Activated T-cell treated with anti-CD3 and anti-CD28 coated beads, Interleukin-2, amount 50 U/mL, for 72 hours (primary cell): ENCODE data around the gene DNASE1L1. TPM values are rescaled to one million over a fixed set of nuclear protein-coding genes. Genes with fewer than 3 reads are reported as not detected.
"Not testable (repeated sequence)": the region's sequence is repeated elsewhere in the genome, so short reads cannot be mapped to it uniquely, and the experiment has no call there.

Source experiments
- ATAC-seq, 2 donors: fragments of 150-1000 bp; cut with Tn5 transposase; replicated peaks in 1 of 2; 2 replicates each; pipeline ENCODE4 v1.10.0; 2021; ENCODE audit warnings: moderate library complexity in 2 of 2, mild to moderate bottlenecking in 1 of 2
- DNase-seq, 2 donors: peaks; one replicate each; pipeline ENCODE4 v3.0.0; 2021 to 2022; ENCODE audit warnings: mixed read lengths in 1 of 2
- H3K27ac Mint-ChIP-seq: one replicate; pipeline ENCODE4 v1.8.0; 2022; ENCODE audit warnings: mild to moderate bottlenecking, moderate library complexity, mixed read lengths
- H3K27me3 Mint-ChIP-seq: one replicate; pipeline ENCODE4 v1.8.0; 2022; ENCODE audit warnings: low read depth, mixed read lengths
- H3K36me3 Mint-ChIP-seq, 2 donors: one replicate each; pipeline ENCODE4 v1.8.0; 2022; ENCODE audit warnings: mixed read lengths in 2 of 2, mild to moderate bottlenecking in 1 of 2; ENCODE audit not compliant: insufficient read depth in 2 of 2
- H3K4me1 Mint-ChIP-seq: one replicate; pipeline ENCODE4 v1.8.0; 2022; ENCODE audit warnings: low read depth, mixed read lengths
- H3K4me3 Mint-ChIP-seq, 2 donors: one replicate each; pipeline ENCODE4 v1.8.0; 2022; ENCODE audit warnings: mild to moderate bottlenecking in 2 of 2, mixed read lengths in 2 of 2, moderate library complexity in 2 of 2
- H3K9me3 Mint-ChIP-seq, 2 donors: one replicate each; pipeline ENCODE4 v1.8.0; 2022; ENCODE audit warnings: mixed read lengths in 2 of 2
- total RNA-seq, 2 donors: library from RNA; stranded (reverse); gene quantifications; one replicate each; pipeline ENCODE4 v1.2.3, GENCODE V29; 2022

The DNASE1L1 gene
- total RNA-seq, 2 donors from 2014 or later: 9.3 to 11.4 TPM

DNA sequence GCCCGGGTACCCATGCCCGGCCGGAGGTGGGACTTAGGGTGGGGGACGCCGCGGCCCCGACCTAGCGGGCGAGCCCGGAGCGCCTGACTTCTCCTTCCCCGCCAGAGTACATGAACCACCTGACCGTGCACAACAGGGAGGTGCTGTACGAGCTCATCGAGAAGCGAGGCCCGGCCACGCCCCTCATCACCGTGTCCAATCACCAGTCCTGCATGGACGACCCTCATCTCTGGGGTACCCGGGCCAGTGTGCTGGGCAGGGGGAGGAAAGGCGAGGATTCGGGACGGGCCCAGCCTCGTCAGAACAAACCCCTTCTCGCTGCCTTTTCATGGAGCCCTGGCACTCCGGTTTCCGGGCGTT, 2.9 kb upstream of the DNASE1L1 start:
- Mint-ChIP-seq H3K27ac (peak overlapping the region; percentile 19), H3K9me3 (no peaks in the 10 kb centered on the region), H3K4me3 (peak overlapping the region; percentile 86 to 87), H3K27me3 (peaks cover 6% of the 10 kb centered on the region), H3K36me3 (peaks cover 6 to 8% of the 10 kb centered on the region in 2 donors), H3K4me1 (peaks cover 6% of the 10 kb centered on the region)
- peak; percentile 67 to 70 for DNase-seq
- ATAC-seq: peak; percentile 83 to 85

DNA sequence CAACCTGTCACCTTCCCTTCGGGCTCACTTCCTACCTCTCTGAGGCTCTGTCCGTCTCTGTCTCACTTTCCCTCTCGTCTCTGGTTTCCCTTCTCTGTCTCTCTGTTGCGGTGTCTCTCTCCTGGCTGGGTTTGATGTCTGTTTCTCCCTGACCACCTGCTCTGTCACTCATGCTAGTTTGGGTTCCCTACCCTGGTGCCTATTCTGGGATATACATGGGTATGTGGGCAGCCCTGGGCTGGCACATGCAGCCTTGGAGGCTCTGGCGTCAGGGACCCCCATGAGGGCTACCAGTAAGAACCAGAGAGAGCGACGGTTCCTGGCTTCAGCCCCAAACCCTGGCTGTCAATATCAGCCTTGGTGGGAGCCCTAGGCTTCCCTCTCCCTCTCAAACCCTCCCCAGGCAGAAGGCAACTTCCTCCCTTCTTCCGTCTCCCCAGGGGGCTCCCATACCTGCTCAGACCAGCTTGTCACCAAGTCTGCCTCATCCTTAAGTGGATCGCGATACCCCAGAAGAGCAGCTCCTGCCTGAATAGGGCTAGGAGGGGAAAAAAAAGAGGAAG, 314 bp downstream of the DNASE1L1 start:
- no peak for DNase-seq
- peaks cover 6% of the 10 kb centered on the region for H3K4me1 Mint-ChIP-seq
- no peaks in the 10 kb centered on the region for H3K27me3 Mint-ChIP-seq
- peak overlapping the region in 1 of 2 donors; percentile 54 for H3K4me3 Mint-ChIP-seq
- ATAC-seq: no peak
- H3K27ac Mint-ChIP-seq: peak overlapping the region; percentile 24
- H3K9me3 Mint-ChIP-seq: no peaks in the 10 kb centered on the region
- peaks cover 2 to 6% of the 10 kb centered on the region in 2 donors for H3K36me3 Mint-ChIP-seq

DNA sequence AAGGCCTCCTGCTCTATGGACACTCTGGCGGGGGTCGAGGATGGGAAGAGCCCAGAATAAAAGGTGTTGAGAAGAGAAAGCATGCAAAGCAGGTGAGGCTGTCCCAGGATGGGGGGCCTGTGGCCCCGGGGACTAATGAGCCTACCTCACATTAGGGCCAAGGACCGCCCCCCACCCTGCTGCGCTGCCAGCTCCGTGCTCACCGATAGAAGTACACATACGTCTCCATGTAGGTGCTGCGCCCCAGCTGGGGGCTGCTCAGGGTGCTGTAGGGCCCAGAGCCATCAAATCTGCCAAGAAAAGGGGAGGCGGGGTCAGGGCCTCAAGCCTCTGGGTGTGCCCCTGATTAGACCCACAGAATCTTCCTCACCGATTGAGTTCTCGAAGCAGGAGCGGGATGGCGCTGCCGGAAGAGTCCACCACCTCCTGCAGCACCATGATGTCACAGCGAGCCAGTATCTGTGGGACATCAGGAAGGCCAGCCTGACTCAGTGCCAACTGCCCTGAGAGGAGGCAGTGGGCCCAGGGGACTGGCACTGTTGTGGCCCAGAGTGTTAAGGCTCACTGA, 4.3 kb downstream of the DNASE1L1 start:
- peaks cover 6 to 7% of the 10 kb centered on the region in 2 donors for H3K36me3 Mint-ChIP-seq
- peak overlapping the region; percentile 86 for H3K27ac Mint-ChIP-seq
- no peaks in the 10 kb centered on the region for H3K9me3 Mint-ChIP-seq
- H3K4me3 Mint-ChIP-seq: no peak overlapping the region
- DNase-seq (no peak), ATAC-seq (no peak)
- H3K4me1 Mint-ChIP-seq: peaks cover 6% of the 10 kb centered on the region
- H3K27me3 Mint-ChIP-seq: no peaks in the 10 kb centered on the region

- Mint-ChIP-seq H3K4me3 (no peak overlapping the region), H3K27ac (peak overlapping the region; percentile 86), H3K27me3 (no peaks in the 10 kb centered on the region), H3K4me1 (peaks cover 10% of the 10 kb centered on the region), H3K36me3 (peaks cover 12 to 13% of the 10 kb centered on the region in 2 donors), H3K9me3 (no peaks in the 10 kb centered on the region)
- no peak for ATAC-seq
- no peak for DNase-seq
Observed at GRCh38 chrX:154403858-154404257, 5.2 kb downstream of the DNASE1L1 start.

DNA sequence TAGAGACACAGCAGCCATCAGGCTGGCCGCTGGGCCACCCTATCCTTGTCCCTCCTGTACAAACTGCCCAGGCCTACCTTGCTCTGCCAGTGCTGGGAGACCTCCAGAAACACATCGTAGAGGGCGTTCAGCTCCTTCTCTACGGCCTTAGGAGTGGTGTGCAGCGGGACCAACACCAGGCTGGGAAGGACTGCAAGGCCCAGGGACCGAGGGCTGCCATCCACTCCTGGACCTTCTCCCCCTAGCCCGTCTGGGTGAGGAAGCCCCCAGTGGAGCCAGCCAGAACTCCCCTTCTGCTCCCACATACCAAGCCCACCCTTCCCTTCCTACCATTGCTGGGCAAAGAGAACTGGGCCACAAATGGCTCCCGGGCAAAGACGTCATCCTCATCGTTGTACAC, 5.9 kb downstream of the DNASE1L1 start:
- peaks cover 14 to 18% of the 10 kb centered on the region in 2 donors for H3K36me3 Mint-ChIP-seq
- ATAC-seq: peak in 1 of 2 donors; percentile 2
- no peaks in the 10 kb centered on the region for H3K9me3 Mint-ChIP-seq
- no peak overlapping the region for H3K4me3 Mint-ChIP-seq
- no peak overlapping the region for H3K27ac Mint-ChIP-seq
- DNase-seq: no peak
- no peaks in the 10 kb centered on the region for H3K27me3 Mint-ChIP-seq
- peaks cover 10% of the 10 kb centered on the region for H3K4me1 Mint-ChIP-seq

DNA sequence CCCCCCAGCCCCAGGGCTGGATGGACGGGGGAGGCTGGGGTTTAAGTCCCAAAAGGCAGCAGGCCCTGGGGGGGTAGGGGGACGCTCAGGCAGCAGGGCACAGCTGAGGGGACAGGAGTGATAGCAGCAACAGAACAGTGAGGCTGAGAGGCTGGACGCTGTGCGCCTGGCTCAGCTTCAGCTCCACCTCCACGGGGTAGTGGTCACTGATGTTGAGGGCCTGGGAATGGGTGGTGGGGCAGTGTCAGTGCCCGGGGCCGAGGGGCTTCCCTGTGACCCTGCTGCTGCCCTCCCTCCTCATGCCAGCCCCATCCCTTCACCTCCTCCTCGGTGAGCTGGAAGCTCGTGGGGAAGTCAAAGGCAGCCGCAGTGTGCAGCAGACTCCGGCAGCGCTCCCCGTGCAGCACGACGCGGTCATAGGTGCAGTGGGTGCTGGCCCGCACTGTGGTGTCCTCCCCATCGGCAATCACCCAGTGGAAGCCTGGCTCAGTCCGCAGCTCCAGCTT, 6.4 kb downstream of the DNASE1L1 start:
- Mint-ChIP-seq H3K27me3 (no peaks in the 10 kb centered on the region), H3K4me1 (peaks cover 10% of the 10 kb centered on the region), H3K9me3 (no peaks in the 10 kb centered on the region), H3K27ac (peak overlapping the region; percentile 2), H3K36me3 (peaks cover 18 to 20% of the 10 kb centered on the region in 2 donors), H3K4me3 (no peak overlapping the region)
- DNase-seq (peak in 1 of 2 donors; percentile 18), ATAC-seq (peak in 1 of 2 donors; percentile 8)

DNA sequence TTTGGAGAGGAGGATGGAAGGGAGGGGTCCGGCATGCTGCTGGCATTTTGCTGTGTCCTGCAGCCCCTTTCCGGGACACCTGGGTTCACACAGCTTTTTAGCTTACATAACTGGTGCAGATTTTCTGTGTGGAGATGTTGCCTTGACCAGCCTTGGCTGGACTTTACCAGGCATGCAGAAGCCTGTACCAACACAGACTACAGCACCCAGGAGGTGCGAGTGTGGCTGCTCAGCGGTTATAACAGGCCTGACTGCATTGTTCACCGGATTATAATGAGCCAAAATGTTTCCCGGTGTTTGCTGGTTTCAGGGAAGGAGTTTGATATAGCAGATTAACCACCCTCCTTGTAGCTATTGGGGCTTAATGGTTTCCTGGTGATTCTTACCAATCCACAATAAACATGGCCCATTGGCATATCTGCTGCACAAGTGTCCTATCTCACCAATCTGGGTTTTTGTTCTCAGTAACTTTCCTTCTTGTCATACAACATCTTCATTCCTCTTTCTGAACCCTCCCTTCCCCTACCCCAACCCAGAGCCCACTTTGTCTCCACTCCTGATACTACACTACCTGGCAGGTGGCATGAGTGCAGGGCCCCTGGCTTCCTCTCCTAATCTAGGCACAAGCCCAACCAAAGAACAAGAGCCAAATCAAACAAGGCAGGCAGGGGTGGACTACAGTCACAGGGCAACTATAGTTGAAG, 7.0 kb downstream of the DNASE1L1 start:
- ATAC-seq: peak in 1 of 2 donors; percentile 5
- Mint-ChIP-seq H3K27ac (peak overlapping the region; percentile 2), H3K36me3 (peaks cover 18 to 20% of the 10 kb centered on the region in 2 donors), H3K4me3 (no peak overlapping the region), H3K9me3 (no peaks in the 10 kb centered on the region), H3K27me3 (no peaks in the 10 kb centered on the region), H3K4me1 (peaks cover 10% of the 10 kb centered on the region)
- no peak for DNase-seq

- ATAC-seq (no peak), DNase-seq (peak; percentile 13 to 25)
- H3K27ac Mint-ChIP-seq: peak overlapping the region; percentile 99
- H3K27me3 Mint-ChIP-seq: no peaks in the 10 kb centered on the region
- peaks cover 10% of the 10 kb centered on the region for H3K4me1 Mint-ChIP-seq
- H3K9me3 Mint-ChIP-seq: no peaks in the 10 kb centered on the region
- peak overlapping the region; percentile 91 to 96 for H3K4me3 Mint-ChIP-seq
- H3K36me3 Mint-ChIP-seq: peaks cover 18 to 20% of the 10 kb centered on the region in 2 donors
Observed at GRCh38 chrX:154401045-154401799, 7.8 kb downstream of the DNASE1L1 start.

DNA sequence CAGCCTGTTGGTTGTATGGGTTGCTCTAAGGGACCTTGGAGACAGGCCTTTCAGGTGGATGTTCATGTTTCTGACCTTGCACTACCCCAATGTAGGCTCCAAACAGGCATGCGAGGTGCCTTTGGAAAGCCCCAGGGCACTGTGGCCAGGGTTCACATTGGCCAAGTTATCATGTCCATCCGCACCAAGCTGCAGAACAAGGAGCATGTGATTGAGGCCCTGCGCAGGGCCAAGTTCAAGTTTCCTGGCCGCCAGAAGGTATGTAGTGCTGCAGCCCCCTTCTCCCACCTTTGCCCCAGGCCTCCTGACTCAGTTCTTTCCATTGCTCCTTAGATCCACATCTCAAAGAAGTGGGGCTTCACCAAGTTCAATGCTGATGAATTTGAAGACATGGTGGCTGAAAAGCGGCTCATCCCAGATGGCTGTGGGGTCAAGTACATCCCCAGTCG, 8.7 kb downstream of the DNASE1L1 start:
- not testable (repeated sequence) for H3K9me3 Mint-ChIP-seq, ATAC-seq, H3K27me3 Mint-ChIP-seq, DNase-seq, H3K4me1 Mint-ChIP-seq
- Mint-ChIP-seq H3K27ac (peak overlapping the region; percentile 99), H3K4me3 (peak overlapping the region; percentile 91 to 96), H3K36me3 (peaks cover 18 to 20% of the 10 kb centered on the region in 2 donors)

GRCh38 chrX:154399527-154400368, 9.3 kb downstream of the DNASE1L1 start:
- DNase-seq: peak in 1 of 2 donors; percentile 33
- peaks cover 10% of the 10 kb centered on the region for H3K4me1 Mint-ChIP-seq
- no peaks in the 10 kb centered on the region for H3K27me3 Mint-ChIP-seq
- H3K9me3 Mint-ChIP-seq: no peaks in the 10 kb centered on the region
- peaks cover 18 to 20% of the 10 kb centered on the region in 2 donors for H3K36me3 Mint-ChIP-seq
- ATAC-seq: no peak
- H3K4me3 Mint-ChIP-seq: peak overlapping the region; percentile 91 to 96
- peak overlapping the region; percentile 99 for H3K27ac Mint-ChIP-seq

GRCh38 chrX:154398668-154399526, 10.2 kb downstream of the DNASE1L1 start:
- H3K4me1 Mint-ChIP-seq: peaks cover 10% of the 10 kb centered on the region

More at GRCh38 chrX:154398668-154399526, 10.2 kb downstream of the DNASE1L1 start:
- H3K27me3 Mint-ChIP-seq: no peaks in the 10 kb centered on the region
- peak; percentile 76 to 80 for DNase-seq
- peak; percentile 7 to 9 for ATAC-seq
- H3K27ac Mint-ChIP-seq: peak overlapping the region; percentile 99
- peak overlapping the region; percentile 91 to 96 for H3K4me3 Mint-ChIP-seq
- H3K9me3 Mint-ChIP-seq: no peaks in the 10 kb centered on the region
- H3K36me3 Mint-ChIP-seq: peaks cover 18 to 20% of the 10 kb centered on the region in 2 donors
